WTC11 (cell line): ENCODE measurements around the gene TMEM39A. TPM values are rescaled to one million over a fixed set of nuclear protein-coding genes. Genes with fewer than 3 reads are reported as not detected.

ENCODE experiments used
- ATAC-seq: fragments of 200-7000 bp; cut with Tn5 transposase; 2 replicates; pipeline ENCODE4 v1.10.0; 2021; ENCODE audit warnings: mild to moderate bottlenecking, moderate library complexity
- CTCF ChIA-PET: fragments of 300-600 bp; sonication (Branson Sonifier 250); formaldehyde crosslinking; loops from one replicate; lab custom pipeline; 2021; ENCODE audit warnings: antibody characterized with exemption; lab: Charles Lee
- POLR2A ChIA-PET: fragments of 350-600 bp; sonication (Branson Sonifier 250); formaldehyde crosslinking; loops from one replicate; lab custom pipeline; 2021; ENCODE audit warnings: antibody characterized with exemption; lab: Charles Lee
- DNase-seq: peaks from one replicate; pipeline ENCODE4 v3.0.0; 2021; ENCODE audit warnings: low spot score
- H3K27ac Mint-ChIP-seq: 2 replicates; pipeline ENCODE4 v1.8.0; 2021; ENCODE audit warnings: mixed read lengths
- H3K27me3 Mint-ChIP-seq: 2 replicates; pipeline ENCODE4 v1.8.0; 2021; ENCODE audit warnings: low read depth, mild to moderate bottlenecking, moderate library complexity, mixed read lengths
- H3K36me3 Mint-ChIP-seq: 2 replicates; pipeline ENCODE4 v1.8.0; 2021; ENCODE audit warnings: mixed read lengths
- H3K4me1 Mint-ChIP-seq: 2 replicates; pipeline ENCODE4 v1.8.0; 2022; ENCODE audit warnings: mixed read lengths
- H3K4me3 Mint-ChIP-seq: 2 replicates; pipeline ENCODE4 v1.8.0; 2021; ENCODE audit warnings: mild to moderate bottlenecking, moderate library complexity, mixed read lengths
- H3K9me3 Mint-ChIP-seq: 2 replicates; pipeline ENCODE4 v1.8.0; 2021; ENCODE audit warnings: mixed read lengths
- AR ChIP-seq: fragments of 250-450 bp; sonication (Bioruptor Pico); IDR thresholded peaks from 2 replicates; pipeline ENCODE4 v1.9.0; 2021; ENCODE audit warnings: mild to moderate bottlenecking
- CREB1 ChIP-seq: sonication (generic); formaldehyde crosslinking; IDR thresholded peaks from 2 replicates; pipeline ENCODE4 v1.8.0; 2023; ENCODE audit warnings: mild to moderate bottlenecking, missing genetic modification reagents
- E2F1 ChIP-seq: sonication (generic); formaldehyde crosslinking; IDR thresholded peaks from 2 replicates; pipeline ENCODE4 v1.8.0; 2022; ENCODE audit warnings: mild to moderate bottlenecking, missing genetic modification reagents
- ELF4 ChIP-seq: sonication (generic); formaldehyde crosslinking; IDR thresholded peaks from 2 replicates; pipeline ENCODE4 v1.8.1; 2022; ENCODE audit warnings: low read depth, mild to moderate bottlenecking, moderate library complexity, missing genetic modification reagents
- EMX1 ChIP-seq: fragments of 250-450 bp; sonication (Bioruptor Pico); IDR thresholded peaks from 2 replicates; pipeline ENCODE4 v1.8.0; 2021; ENCODE audit warnings: mild to moderate bottlenecking
- JAZF1 ChIP-seq: fragments of 250-450 bp; sonication (Bioruptor Pico); IDR thresholded peaks from 2 replicates; pipeline ENCODE4 v1.9.0; 2021; ENCODE audit warnings: moderate library complexity, mild to moderate bottlenecking, inconsistent platforms
- KAT7 ChIP-seq: sonication (generic); formaldehyde crosslinking; IDR thresholded peaks from 2 replicates; pipeline ENCODE4 v1.8.1; 2023; ENCODE audit warnings: missing genetic modification reagents, mild to moderate bottlenecking, borderline replicate concordance
- NFATC4 ChIP-seq: fragments of 250-450 bp; sonication (Bioruptor Pico); IDR thresholded peaks from 2 replicates; pipeline ENCODE4 v1.9.0; 2021; ENCODE audit warnings: mild to moderate bottlenecking
- NFE2L1 ChIP-seq: sonication (generic); formaldehyde crosslinking; IDR thresholded peaks from 2 replicates; pipeline ENCODE4 v1.8.1; 2023; ENCODE audit warnings: missing genetic modification reagents
- TEAD1 ChIP-seq: sonication (generic); formaldehyde crosslinking; IDR thresholded peaks from 2 replicates; pipeline ENCODE4 v1.8.0; 2022; ENCODE audit warnings: mild to moderate bottlenecking, missing genetic modification reagents
- ZBTB21 ChIP-seq: sonication (generic); formaldehyde crosslinking; IDR thresholded peaks from 2 replicates; pipeline ENCODE4 v1.8.1; 2023; ENCODE audit warnings: mild to moderate bottlenecking, missing genetic modification reagents, borderline replicate concordance
- ZBTB43 ChIP-seq: sonication (generic); formaldehyde crosslinking; IDR thresholded peaks from 2 replicates; pipeline ENCODE4 v1.8.1; 2023; ENCODE audit warnings: mild to moderate bottlenecking, missing genetic modification reagents
- ZNF138 ChIP-seq: sonication (generic); formaldehyde crosslinking; conservative IDR thresholded peaks from 2 replicates; pipeline ENCODE4 v1.8.1; 2022; ENCODE audit warnings: mild to moderate bottlenecking, moderate library complexity, missing genetic modification reagents
- ZNF281 ChIP-seq: sonication (generic); formaldehyde crosslinking; IDR thresholded peaks from 2 replicates; pipeline ENCODE4 v1.8.0; 2023; ENCODE audit warnings: mild to moderate bottlenecking, missing genetic modification reagents
- ZNF423 ChIP-seq: fragments of 250-450 bp; sonication (Bioruptor Pico); IDR thresholded peaks from 2 replicates; pipeline ENCODE4 v2.1.2; 2022; ENCODE audit warnings: mild to moderate bottlenecking, moderate library complexity
- total RNA-seq: library from RNA; stranded (reverse); gene quantifications from 3 replicates; pipeline ENCODE4 v1.2.3, GENCODE V29; 2021
- TF ChIP-seq, protein P1 (sequence below): sonication (generic); formaldehyde crosslinking; IDR thresholded peaks from 2 replicates; pipeline ENCODE4 v1.8.1; 2022; ENCODE audit warnings: low read depth, missing genetic modification reagents, borderline replicate concordance
- TF ChIP-seq, protein P2 (sequence below): sonication (generic); formaldehyde crosslinking; IDR thresholded peaks from 2 replicates; pipeline ENCODE4 v1.8.0; 2022; ENCODE audit warnings: mild to moderate bottlenecking, missing genetic modification reagents
- TF ChIP-seq, protein P3 (sequence below): sonication (generic); formaldehyde crosslinking; conservative IDR thresholded peaks from 2 replicates; pipeline ENCODE4 v1.8.1; 2023; ENCODE audit warnings: mild to moderate bottlenecking, low read depth, missing genetic modification reagents, moderate library complexity
- TF ChIP-seq, protein P4 (sequence below): sonication (generic); formaldehyde crosslinking; IDR thresholded peaks from 2 replicates; pipeline ENCODE4 v1.8.0; 2023; ENCODE audit warnings: missing genetic modification reagents, mild to moderate bottlenecking, borderline replicate concordance

The TMEM39A gene
- total RNA-seq, 1 experiment from 2014 or later: 44.5 TPM

- Mint-ChIP-seq H3K27me3 (no peaks in the 10 kb centered on the region), H3K36me3 (peaks cover 5% of the 10 kb centered on the region; the same call in 1 of the 2 replicates), H3K4me3 (no peak overlapping the region), H3K27ac (no peak overlapping the region), H3K9me3 (no peaks in the 10 kb centered on the region), H3K4me1 (peaks cover 19% of the 10 kb centered on the region)
- TF ChIP-seq, protein P1, sequence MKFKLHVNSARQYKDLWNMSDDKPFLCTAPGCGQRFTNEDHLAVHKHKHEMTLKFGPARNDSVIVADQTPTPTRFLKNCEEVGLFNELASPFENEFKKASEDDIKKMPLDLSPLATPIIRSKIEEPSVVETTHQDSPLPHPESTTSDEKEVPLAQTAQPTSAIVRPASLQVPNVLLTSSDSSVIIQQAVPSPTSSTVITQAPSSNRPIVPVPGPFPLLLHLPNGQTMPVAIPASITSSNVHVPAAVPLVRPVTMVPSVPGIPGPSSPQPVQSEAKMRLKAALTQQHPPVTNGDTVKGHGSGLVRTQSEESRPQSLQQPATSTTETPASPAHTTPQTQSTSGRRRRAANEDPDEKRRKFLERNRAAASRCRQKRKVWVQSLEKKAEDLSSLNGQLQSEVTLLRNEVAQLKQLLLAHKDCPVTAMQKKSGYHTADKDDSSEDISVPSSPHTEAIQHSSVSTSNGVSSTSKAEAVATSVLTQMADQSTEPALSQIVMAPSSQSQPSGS (CRISPR knock-in tag): no peak
- no peak for TF ChIP-seq ZNF281
- TF ChIP-seq ZBTB21 (CRISPR knock-in tag): no peak
- TF ChIP-seq KAT7 (CRISPR knock-in tag): no peak
- TF ChIP-seq, protein P2, sequence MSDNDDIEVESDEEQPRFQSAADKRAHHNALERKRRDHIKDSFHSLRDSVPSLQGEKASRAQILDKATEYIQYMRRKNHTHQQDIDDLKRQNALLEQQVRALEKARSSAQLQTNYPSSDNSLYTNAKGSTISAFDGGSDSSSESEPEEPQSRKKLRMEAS (CRISPR knock-in tag): no peak
- no peak for TF ChIP-seq AR (CRISPR knock-in tag)
- TF ChIP-seq, protein P3, sequence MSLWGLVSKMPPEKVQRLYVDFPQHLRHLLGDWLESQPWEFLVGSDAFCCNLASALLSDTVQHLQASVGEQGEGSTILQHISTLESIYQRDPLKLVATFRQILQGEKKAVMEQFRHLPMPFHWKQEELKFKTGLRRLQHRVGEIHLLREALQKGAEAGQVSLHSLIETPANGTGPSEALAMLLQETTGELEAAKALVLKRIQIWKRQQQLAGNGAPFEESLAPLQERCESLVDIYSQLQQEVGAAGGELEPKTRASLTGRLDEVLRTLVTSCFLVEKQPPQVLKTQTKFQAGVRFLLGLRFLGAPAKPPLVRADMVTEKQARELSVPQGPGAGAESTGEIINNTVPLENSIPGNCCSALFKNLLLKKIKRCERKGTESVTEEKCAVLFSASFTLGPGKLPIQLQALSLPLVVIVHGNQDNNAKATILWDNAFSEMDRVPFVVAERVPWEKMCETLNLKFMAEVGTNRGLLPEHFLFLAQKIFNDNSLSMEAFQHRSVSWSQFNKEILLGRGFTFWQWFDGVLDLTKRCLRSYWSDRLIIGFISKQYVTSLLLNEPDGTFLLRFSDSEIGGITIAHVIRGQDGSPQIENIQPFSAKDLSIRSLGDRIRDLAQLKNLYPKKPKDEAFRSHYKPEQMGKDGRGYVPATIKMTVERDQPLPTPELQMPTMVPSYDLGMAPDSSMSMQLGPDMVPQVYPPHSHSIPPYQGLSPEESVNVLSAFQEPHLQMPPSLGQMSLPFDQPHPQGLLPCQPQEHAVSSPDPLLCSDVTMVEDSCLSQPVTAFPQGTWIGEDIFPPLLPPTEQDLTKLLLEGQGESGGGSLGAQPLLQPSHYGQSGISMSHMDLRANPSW (CRISPR knock-in tag): no peak
- TF ChIP-seq ZNF138: no peak
- TF ChIP-seq CREB1: no peak
- no peak for TF ChIP-seq JAZF1 (CRISPR knock-in tag)
- no peak for TF ChIP-seq ZNF423 (CRISPR knock-in tag)
- no peak for TF ChIP-seq NFATC4
- ChIA-PET CTCF (interaction anchor here (1.2 kb wide), 1 partner anchor 36 kb away, joined by 3 read pairs; no protein-coding TSS in a partner anchor), POLR2A (no interaction called here)
- DNase-seq (no peak), ATAC-seq (no peak)
Observed at GRCh38 chr3:119382134-119382533, 81.3 kb downstream of the TMEM39A start.

- ATAC-seq (peak; percentile 67), DNase-seq (no peak)
- peaks cover 24% of the 10 kb centered on the region for H3K4me1 Mint-ChIP-seq
- no peaks in the 10 kb centered on the region for H3K27me3 Mint-ChIP-seq
- H3K36me3 Mint-ChIP-seq: peaks cover 5% of the 10 kb centered on the region; the same call in 1 of the 2 replicates
- no peaks in the 10 kb centered on the region for H3K9me3 Mint-ChIP-seq
- ChIA-PET POLR2A (no interaction called here), CTCF (interaction anchor here (1.7 kb wide), 1 partner anchor 21 kb away, joined by 4 read pairs; no protein-coding TSS in a partner anchor)
- H3K27ac Mint-ChIP-seq: no peak overlapping the region
- no peak overlapping the region for H3K4me3 Mint-ChIP-seq
- no peak for TF ChIP-seq TEAD1 (CRISPR knock-in tag)
- TF ChIP-seq E2F1 (CRISPR knock-in tag): no peak
- TF ChIP-seq ZBTB43 (CRISPR knock-in tag): no peak
- no peak for TF ChIP-seq EMX1 (CRISPR knock-in tag)
- no peak for TF ChIP-seq NFE2L1 (CRISPR knock-in tag)
- TF ChIP-seq, protein P4, sequence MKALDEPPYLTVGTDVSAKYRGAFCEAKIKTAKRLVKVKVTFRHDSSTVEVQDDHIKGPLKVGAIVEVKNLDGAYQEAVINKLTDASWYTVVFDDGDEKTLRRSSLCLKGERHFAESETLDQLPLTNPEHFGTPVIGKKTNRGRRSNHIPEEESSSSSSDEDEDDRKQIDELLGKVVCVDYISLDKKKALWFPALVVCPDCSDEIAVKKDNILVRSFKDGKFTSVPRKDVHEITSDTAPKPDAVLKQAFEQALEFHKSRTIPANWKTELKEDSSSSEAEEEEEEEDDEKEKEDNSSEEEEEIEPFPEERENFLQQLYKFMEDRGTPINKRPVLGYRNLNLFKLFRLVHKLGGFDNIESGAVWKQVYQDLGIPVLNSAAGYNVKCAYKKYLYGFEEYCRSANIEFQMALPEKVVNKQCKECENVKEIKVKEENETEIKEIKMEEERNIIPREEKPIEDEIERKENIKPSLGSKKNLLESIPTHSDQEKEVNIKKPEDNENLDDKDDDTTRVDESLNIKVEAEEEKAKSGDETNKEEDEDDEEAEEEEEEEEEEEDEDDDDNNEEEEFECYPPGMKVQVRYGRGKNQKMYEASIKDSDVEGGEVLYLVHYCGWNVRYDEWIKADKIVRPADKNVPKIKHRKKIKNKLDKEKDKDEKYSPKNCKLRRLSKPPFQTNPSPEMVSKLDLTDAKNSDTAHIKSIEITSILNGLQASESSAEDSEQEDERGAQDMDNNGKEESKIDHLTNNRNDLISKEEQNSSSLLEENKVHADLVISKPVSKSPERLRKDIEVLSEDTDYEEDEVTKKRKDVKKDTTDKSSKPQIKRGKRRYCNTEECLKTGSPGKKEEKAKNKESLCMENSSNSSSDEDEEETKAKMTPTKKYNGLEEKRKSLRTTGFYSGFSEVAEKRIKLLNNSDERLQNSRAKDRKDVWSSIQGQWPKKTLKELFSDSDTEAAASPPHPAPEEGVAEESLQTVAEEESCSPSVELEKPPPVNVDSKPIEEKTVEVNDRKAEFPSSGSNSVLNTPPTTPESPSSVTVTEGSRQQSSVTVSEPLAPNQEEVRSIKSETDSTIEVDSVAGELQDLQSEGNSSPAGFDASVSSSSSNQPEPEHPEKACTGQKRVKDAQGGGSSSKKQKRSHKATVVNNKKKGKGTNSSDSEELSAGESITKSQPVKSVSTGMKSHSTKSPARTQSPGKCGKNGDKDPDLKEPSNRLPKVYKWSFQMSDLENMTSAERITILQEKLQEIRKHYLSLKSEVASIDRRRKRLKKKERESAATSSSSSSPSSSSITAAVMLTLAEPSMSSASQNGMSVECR (CRISPR knock-in tag): no peak
- no peak for TF ChIP-seq ELF4 (CRISPR knock-in tag)
Observed at GRCh38 chr3:119380697-119381096, 82.7 kb downstream of the TMEM39A start.
